Measurements from ENCODE around the gene EXOSC7. TPM values are rescaled to one million over a fixed set of nuclear protein-coding genes. Genes with fewer than 3 reads are reported as not detected.

The EXOSC7 gene
- total RNA-seq, 1 experiment from 2014 or later = 88.7 TPM

DNA sequence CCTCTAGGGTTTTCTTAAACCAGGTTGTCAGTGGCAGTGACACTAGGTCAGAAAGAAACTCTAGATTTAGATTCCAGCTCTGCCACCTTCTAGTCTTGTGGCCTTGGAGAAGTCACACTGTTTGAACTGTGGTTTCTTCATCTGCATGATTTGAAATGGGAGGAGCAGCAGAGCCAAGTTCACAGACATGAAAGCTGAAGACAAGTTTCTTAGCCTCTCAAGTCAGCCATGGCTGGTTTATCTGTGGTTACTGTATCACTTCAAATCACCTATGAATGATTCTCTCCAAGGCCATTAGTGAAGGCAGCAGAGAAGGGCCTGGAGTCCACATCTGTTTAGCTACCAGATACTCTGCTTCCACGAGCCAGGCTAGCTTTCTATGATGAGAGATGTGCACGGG lies 65.6 kb downstream of the EXOSC7 start:
- Histone ChIP-seq H3K4me2 (ENCODE audit: insufficient read depth, insufficient read length, low read length) (no peak overlapping the region), H3K9me3 (ENCODE audit: control insufficient read depth, low read depth, low read length) (no peaks in the 10 kb centered on the region), H2BK15ac (ENCODE audit: low read depth, low read length) (no peak overlapping the region), H3T11ph (ENCODE audit: low read length) (no peak overlapping the region), H4K91ac (ENCODE audit: insufficient read length, low read depth, low read length) (no peak overlapping the region), H3K4me1 (ENCODE audit: insufficient read depth, low read length) (no peaks in the 10 kb centered on the region), H2BK5ac (ENCODE audit: insufficient read length, low read length) (no peak overlapping the region), H3K23ac (ENCODE audit: insufficient read length, low read depth, low read length) (no peak overlapping the region), H3K27ac (ENCODE audit: insufficient read length, low read depth, low read length) (no peak overlapping the region), H2BK12ac (ENCODE audit: insufficient read length, low read depth, low read length) (no peak overlapping the region), H3K79me1 (ENCODE audit: insufficient read depth, low read depth, low read length, poor library complexity, severe bottlenecking) (no peaks in the 10 kb centered on the region), H3K9ac (ENCODE audit: extremely low read depth, insufficient read length, low read length) (no peak overlapping the region), H3K27me3 (ENCODE audit: insufficient read depth, low read length) (peaks cover 4% of the 10 kb centered on the region; the same call in 1 of the 2 replicates), H2AFZ (ENCODE audit: low read length) (no peak overlapping the region), H3K23me2 (ENCODE audit: insufficient read length, low read depth, low read length, poor library complexity, severe bottlenecking) (no peaks in the 10 kb centered on the region), H3K4ac (ENCODE audit: low read depth, low read length) (no peak overlapping the region), H3K14ac (ENCODE audit: insufficient read depth, low read length) (no peak overlapping the region), H3K79me2 (ENCODE audit: insufficient read depth, low read length) (no peaks in the 10 kb centered on the region), H3K56ac (ENCODE audit: insufficient read length, low read depth, low read length) (no peak overlapping the region), H2BK20ac (ENCODE audit: low read depth, low read length, poor library complexity, severe bottlenecking) (no peak overlapping the region), H4K20me1 (ENCODE audit: control insufficient read depth, insufficient read depth, insufficient read length) (no peaks in the 10 kb centered on the region), H2BK120ac (ENCODE audit: low read depth, low read length, poor library complexity, severe bottlenecking) (no peak overlapping the region), H4K8ac (replicated peaks; ENCODE audit: insufficient read length, low read depth, low read length) (no peak overlapping the region), H4K5ac (ENCODE audit: insufficient read length, low read depth, low read length) (no peak overlapping the region), H2AK5ac (ENCODE audit: insufficient read length, low read length) (no peak overlapping the region), H3K18ac (ENCODE audit: insufficient read length, low read depth, low read length) (no peak overlapping the region)
- Mint-ChIP-seq H3K4me3 (no peak overlapping the region), H3K4me1 (peaks cover 13 to 14% of the 10 kb centered on the region in 2 experiments), H3K27me3 (ENCODE audit: low read depth) (peaks cover 36% of the 10 kb centered on the region), H3K9me3 (0 out of 5 replicates have a peak, but pooled peaks cover 0 to 2% of the 10 kb centered on the region in 2 experiments), H3K36me3 (ENCODE audit: insufficient read depth in 1 of 3, low read depth in 3 of 3) (no peaks in the 10 kb centered on the region), H3K27ac (no peak overlapping the region)
- no CpG with 5 or more reads among the region's 2 CpGs for WGBS (ENCODE audit: extremely low coverage, insufficient read length, low lambda C conversion rate)
- TF ChIP-seq, protein P1, sequence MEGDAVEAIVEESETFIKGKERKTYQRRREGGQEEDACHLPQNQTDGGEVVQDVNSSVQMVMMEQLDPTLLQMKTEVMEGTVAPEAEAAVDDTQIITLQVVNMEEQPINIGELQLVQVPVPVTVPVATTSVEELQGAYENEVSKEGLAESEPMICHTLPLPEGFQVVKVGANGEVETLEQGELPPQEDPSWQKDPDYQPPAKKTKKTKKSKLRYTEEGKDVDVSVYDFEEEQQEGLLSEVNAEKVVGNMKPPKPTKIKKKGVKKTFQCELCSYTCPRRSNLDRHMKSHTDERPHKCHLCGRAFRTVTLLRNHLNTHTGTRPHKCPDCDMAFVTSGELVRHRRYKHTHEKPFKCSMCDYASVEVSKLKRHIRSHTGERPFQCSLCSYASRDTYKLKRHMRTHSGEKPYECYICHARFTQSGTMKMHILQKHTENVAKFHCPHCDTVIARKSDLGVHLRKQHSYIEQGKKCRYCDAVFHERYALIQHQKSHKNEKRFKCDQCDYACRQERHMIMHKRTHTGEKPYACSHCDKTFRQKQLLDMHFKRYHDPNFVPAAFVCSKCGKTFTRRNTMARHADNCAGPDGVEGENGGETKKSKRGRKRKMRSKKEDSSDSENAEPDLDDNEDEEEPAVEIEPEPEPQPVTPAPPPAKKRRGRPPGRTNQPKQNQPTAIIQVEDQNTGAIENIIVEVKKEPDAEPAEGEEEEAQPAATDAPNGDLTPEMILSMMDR (conservative IDR thresholded peaks at IDR 0.05) = no peak
- DNase-seq = no peak
